Measurements from ENCODE around the gene IST1.

IST1 gene

DNA sequence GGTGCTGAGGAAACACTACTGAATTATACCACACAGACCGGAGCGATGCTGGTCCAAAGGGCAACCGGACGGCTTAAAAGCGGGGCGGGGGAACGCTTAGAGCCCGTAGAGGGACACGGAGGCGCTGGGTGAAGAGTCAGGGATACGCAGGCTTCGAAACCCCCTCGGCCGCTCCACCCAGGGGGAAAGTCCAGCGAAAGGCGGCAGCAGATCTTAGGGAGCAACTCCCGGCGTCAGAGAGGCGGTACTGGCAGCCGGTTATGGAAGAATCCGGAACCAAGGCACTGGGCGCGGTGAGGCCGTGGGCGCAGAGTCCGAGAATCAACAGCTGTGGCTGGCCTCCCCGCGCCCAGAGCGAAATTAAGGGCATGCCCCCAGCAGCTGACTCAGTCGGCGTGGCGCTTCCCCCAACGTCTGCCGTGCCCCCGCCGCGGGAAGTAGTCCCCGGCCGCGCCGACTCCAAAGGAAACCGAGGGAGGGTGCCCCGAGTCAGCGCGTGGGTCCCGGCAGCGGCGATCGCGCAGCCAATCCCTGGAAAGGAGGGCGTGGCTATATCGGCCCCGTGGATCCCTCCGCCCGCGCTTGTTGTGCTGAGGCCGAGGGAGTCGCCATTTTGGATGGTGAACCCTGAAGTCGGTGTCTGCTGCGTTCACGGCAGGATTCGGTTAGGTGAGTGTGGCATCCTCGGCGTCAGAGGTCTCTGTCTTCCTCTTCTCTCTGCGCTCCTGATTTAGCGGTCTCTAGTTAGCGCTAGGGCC, at the start of gene IST1:
Gene IST1, plus strand, starts transcription at position 611 of the 758 bp plus-strand sequence. CDS start 20,110 bp downstream, outside the sequence.
- no peaks in the 10 kb centered on the region for H3K27me3 ChIP-seq
- H3K9me3 ChIP-seq: no peaks in the 10 kb centered on the region
- peak within 1 kb of the TSS; percentile 71 to 75 for H3K4me3 ChIP-seq (ENCODE audit: low read depth in 1 of 2, low read length in 1 of 2)
- H3K36me3 ChIP-seq: no peaks in the 10 kb centered on the region
- H3K4me1 ChIP-seq (ENCODE audit: control insufficient read depth in 1 of 2, insufficient read depth in 1 of 2, low read depth in 1 of 2, low read length in 1 of 2): peaks cover 28 to 42% of the 10 kb centered on the region in 2 experiments
- TF ChIP-seq, protein P1, sequence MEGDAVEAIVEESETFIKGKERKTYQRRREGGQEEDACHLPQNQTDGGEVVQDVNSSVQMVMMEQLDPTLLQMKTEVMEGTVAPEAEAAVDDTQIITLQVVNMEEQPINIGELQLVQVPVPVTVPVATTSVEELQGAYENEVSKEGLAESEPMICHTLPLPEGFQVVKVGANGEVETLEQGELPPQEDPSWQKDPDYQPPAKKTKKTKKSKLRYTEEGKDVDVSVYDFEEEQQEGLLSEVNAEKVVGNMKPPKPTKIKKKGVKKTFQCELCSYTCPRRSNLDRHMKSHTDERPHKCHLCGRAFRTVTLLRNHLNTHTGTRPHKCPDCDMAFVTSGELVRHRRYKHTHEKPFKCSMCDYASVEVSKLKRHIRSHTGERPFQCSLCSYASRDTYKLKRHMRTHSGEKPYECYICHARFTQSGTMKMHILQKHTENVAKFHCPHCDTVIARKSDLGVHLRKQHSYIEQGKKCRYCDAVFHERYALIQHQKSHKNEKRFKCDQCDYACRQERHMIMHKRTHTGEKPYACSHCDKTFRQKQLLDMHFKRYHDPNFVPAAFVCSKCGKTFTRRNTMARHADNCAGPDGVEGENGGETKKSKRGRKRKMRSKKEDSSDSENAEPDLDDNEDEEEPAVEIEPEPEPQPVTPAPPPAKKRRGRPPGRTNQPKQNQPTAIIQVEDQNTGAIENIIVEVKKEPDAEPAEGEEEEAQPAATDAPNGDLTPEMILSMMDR (IDR thresholded peaks at IDR 0.05): peak; percentile 15
- peak within 1 kb of the TSS; percentile 87 for H3K27ac ChIP-seq

GRCh38 chr16:71845639-71846430, 49.5 kb upstream of the IST1 start, which contains the start of gene ATXN1L:
Gene ATXN1L (plus strand): TSS chr16:71845976. CDS start chr16:71849741, 3,765 bp downstream.
- TF ChIP-seq, protein P1 (IDR thresholded peaks at IDR 0.05): peak; percentile 24
- H3K4me3 ChIP-seq (ENCODE audit: low read depth in 1 of 2, low read length in 1 of 2): peak within 1 kb of the TSS; percentile 92 to 96
- peaks cover 31% of the 10 kb centered on the region for H3K36me3 ChIP-seq
- H3K27ac ChIP-seq: peak within 1 kb of the TSS; percentile 82
- H3K9me3 ChIP-seq: no peaks in the 10 kb centered on the region
- peaks cover 13 to 19% of the 10 kb centered on the region in 2 experiments for H3K4me1 ChIP-seq (ENCODE audit: control insufficient read depth in 1 of 2, insufficient read depth in 1 of 2, low read depth in 1 of 2, low read length in 1 of 2)
- no peaks in the 10 kb centered on the region for H3K27me3 ChIP-seq

DNA sequence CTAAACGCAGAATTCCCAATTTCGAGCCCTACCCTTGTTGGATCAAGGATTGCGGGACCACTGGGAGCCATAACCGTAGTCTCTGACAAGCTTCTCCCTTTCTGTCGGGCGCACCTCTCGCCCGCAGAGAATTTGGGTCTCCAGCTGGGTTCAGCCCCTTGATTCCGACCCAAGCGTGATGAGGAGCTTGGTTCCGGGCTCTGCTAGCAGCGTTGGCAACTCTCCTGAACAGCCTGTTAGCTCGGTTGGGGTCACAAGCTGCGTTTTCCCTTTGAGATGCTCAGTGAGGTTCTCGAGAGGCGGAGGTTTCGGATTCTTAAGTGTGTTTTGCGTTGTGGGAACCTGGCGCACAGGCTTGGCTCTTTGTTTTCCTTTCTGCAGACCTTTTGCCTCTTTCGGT, 48.9 kb upstream of the IST1 start:
- Histone ChIP-seq H3K27ac (peak overlapping the region; percentile 82), H3K4me3 (ENCODE audit: low read depth in 1 of 2, low read length in 1 of 2) (peak overlapping the region; percentile 92 to 96), H3K27me3 (no peaks in the 10 kb centered on the region), H3K9me3 (no peaks in the 10 kb centered on the region), H3K4me1 (ENCODE audit: control insufficient read depth in 1 of 2, insufficient read depth in 1 of 2, low read depth in 1 of 2, low read length in 1 of 2) (peaks cover 13 to 19% of the 10 kb centered on the region in 2 experiments), H3K36me3 (peaks cover 37% of the 10 kb centered on the region)
- TF ChIP-seq, protein P1 (IDR thresholded peaks at IDR 0.05): no peak

DNA sequence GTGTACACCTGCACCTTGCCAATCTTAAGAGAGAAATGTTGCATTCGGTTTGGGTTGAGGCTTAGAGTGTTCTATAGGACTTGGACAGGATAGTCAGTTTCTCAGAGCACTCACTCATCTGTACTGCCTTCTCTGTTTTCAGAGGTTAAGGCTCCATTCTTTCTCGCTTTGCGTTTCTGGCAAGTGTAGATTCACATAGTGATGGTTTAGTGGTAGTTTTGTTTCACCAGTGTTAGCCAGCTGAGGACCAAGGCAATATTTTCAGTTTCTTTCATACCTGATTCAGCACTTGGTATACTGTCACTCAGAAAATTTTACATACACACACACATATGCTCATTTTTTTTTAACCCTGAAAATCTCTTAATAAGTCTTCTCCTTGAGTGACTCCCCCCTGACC, 48.2 kb upstream of the IST1 start:
- Histone ChIP-seq H3K9me3 (no peaks in the 10 kb centered on the region), H3K4me1 (ENCODE audit: control insufficient read depth in 1 of 2, insufficient read depth in 1 of 2, low read depth in 1 of 2, low read length in 1 of 2) (peaks cover 13 to 19% of the 10 kb centered on the region in 2 experiments), H3K27ac (peak overlapping the region; percentile 82), H3K4me3 (ENCODE audit: low read depth in 1 of 2, low read length in 1 of 2) (peak overlapping the region; percentile 92 to 96), H3K36me3 (peaks cover 44% of the 10 kb centered on the region), H3K27me3 (no peaks in the 10 kb centered on the region)
- TF ChIP-seq, protein P1 (IDR thresholded peaks at IDR 0.05): no peak

- TF ChIP-seq, protein P1 (IDR thresholded peaks at IDR 0.05): no peak
- Histone ChIP-seq H3K27ac (no peak overlapping the region), H3K27me3 (no peaks in the 10 kb centered on the region), H3K4me3 (ENCODE audit: low read depth in 1 of 2, low read length in 1 of 2) (no peak overlapping the region), H3K36me3 (peaks cover 59% of the 10 kb centered on the region), H3K9me3 (no peaks in the 10 kb centered on the region), H3K4me1 (ENCODE audit: control insufficient read depth in 1 of 2, insufficient read depth in 1 of 2, low read depth in 1 of 2, low read length in 1 of 2) (peaks cover 13 to 19% of the 10 kb centered on the region in 2 experiments)
Measured at GRCh38 chr16:71848622-71849021, 46.7 kb upstream of the IST1 start.

Data from neutrophil (primary cell).